Activated naive CD4-positive, alpha-beta T cell treated with anti-CD3 and anti-CD28 coated beads, Interleukin-2, amount 50 U/mL, for 16 hours (primary cell): ENCODE measurements around the gene FANCD2OS.
"Not testable (repeated sequence)": the region's sequence is repeated elsewhere in the genome, so short reads cannot be mapped to it uniquely, and the experiment has no call there.

Experiments
- DNase-seq: peaks from one replicate; pipeline ENCODE4 v3.0.0-alpha.2; 2020

Gene FANCD2OS

GRCh38 chr3:10090774-10091173 lies 17.3 kb downstream of the FANCD2OS start:
- DNase-seq, result not testable (repeated sequence)

- DNase-seq, result no peak
These were observed 17.9 kb downstream of the FANCD2OS start for GRCh38 chr3:10090179-10090578.

- DNase-seq, result no peak
These were observed 19.8 kb downstream of the FANCD2OS start for GRCh38 chr3:10088256-10088655.

DNA sequence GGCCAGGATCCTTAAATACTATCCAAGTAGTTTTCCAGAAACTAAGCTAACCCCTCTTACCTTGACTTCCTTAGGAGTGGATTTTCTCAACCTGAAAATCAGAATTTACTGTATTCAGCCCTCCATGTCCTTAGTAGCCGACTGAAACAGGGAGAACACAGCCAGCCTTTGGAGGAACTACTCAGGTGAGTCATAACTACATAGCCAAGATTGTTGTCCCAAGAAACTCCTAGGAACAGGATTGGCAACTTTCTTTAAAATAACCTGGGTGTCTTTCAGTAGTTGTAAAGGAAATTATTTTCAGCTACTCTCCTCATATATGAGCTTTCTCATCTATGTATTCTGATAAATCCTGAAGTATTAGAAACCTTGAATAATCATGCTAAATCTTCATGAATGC lies 22.3 kb downstream of the FANCD2OS start:
- DNase-seq, result no peak

GRCh38 chr3:10081871-10082270 lies 26.2 kb downstream of the FANCD2OS start:
- DNase-seq, result no peak

DNA sequence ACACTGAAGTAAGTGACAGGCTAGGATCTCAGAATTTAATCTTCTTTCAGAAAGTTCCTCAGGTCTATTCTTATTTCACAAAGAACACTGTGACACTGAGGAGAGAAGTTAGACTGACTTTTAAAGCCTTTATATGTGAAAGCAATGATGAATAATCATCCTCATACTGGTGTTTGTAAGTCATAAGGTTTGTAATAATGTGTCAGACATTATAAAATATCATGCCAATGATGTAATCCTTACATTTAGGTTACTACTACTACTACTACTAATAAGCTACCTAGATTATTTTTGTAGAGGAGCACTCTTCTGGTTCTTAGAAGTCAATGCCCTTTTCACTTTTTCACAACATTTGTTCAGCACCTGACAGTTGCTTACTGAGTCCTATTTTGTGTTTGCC lies 33.4 kb downstream of the FANCD2OS start:
- DNase-seq, result no peak

DNA sequence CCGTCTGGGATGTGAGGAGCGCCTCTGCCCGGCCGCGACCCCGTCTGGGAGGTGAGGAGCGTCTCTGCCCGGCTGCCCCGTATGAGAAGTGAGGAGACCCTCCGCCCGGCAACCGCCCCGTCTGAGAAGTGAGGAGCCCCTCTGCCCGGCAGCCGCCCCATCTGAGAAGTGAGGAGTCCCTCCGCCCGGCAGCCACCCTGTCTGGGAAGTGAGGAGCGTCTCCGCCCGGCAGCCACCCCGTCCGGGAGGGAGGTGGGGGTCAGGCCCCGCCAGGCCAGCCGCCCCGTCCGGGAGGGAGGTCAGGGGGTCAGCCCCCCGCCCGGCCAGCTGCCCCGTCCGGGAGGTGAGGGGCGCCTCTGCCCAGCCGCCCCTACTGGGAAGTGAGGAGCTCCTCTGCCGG lies 38.0 kb downstream of the FANCD2OS start:
- DNase-seq, result not testable (repeated sequence)

DNA sequence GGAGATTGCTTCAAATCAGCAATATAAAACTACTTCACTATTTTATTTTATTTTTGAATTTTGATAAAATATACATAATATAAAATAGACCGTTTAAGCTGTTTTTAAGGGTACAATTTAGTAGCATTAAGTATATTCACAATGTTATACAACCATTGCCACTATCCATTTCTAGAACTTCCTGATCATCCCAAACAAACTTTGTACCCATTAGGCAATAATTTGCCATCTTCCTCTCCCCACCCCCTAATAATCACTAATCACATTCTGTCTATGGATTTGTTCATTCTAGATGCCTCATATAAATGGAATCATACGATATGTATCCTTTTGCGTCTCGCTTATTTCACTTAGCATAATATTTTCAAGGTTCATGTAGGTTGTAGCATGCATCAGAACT lies 53.0 kb downstream of the FANCD2OS start:
- no peak for DNase-seq
